ENCODE results near the gene RHOF. TPM values are rescaled to one million over a fixed set of nuclear protein-coding genes. Genes with fewer than 3 reads are reported as not detected.
A peak's percentile ranks its signal among the peaks of the same experiment; 100 is the strongest.

Gene RHOF, protein sequence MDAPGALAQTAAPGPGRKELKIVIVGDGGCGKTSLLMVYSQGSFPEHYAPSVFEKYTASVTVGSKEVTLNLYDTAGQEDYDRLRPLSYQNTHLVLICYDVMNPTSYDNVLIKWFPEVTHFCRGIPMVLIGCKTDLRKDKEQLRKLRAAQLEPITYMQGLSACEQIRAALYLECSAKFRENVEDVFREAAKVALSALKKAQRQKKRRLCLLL
- 100 to 1,000 TPM; 145 to 154 TPM for total RNA-seq

DNA sequence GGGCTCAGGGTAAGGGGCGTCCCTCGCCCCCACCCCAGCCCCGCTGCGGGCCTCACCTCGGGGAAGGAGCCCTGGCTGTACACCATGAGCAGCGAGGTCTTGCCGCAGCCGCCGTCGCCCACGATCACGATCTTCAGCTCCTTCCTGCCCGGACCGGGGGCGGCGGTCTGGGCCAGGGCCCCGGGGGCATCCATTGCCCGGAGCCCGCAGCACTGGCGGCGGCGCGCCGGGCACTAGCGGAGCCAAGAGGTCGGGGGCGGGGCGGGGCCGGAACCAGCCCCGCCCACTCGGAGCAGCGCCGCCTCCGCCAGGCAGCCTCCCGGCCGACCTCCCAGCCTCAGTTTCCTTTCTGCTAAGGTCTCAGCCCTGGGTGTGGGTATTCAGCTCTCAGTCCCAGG is at the start of gene RHOF:
RHOF (minus strand) TSS at position 249 of the 398 bp plus-strand sequence; CDS start at position 194, 55 bp downstream.
- Mint-ChIP-seq H3K27me3 (ENCODE audit: low read depth) (no peaks in the 10 kb centered on the region), H3K9me3 (ENCODE audit: insufficient read depth) (no peaks in the 10 kb centered on the region), H3K4me1 (ENCODE audit: low read depth) (peaks cover 60% of the 10 kb centered on the region), H3K27ac (peak within 1 kb of the TSS; percentile 99), H3K4me3 (peak within 1 kb of the TSS; percentile 94), H3K36me3 (ENCODE audit: low read depth) (peaks cover 58% of the 10 kb centered on the region)
- POLR2A ChIA-PET = interaction anchor here (0.7 to 26.9 kb wide), 12 partner anchors 8 to 442 kb away, joined by 3 to 543 read pairs (median 9); partner anchors contain the start of genes PSMD9, SETD1B and TMEM120B
- ATAC-seq (peak; percentile 22), DNase-seq (no peak)
- CTCF ChIA-PET = interaction anchor here (1.1 to 26.5 kb wide), 39 partner anchors 12 to 303 kb away, joined by 3 to 956 read pairs (median 6); partner anchors contain the start of genes PSMD9, SETD1B and TMEM120B

DNA sequence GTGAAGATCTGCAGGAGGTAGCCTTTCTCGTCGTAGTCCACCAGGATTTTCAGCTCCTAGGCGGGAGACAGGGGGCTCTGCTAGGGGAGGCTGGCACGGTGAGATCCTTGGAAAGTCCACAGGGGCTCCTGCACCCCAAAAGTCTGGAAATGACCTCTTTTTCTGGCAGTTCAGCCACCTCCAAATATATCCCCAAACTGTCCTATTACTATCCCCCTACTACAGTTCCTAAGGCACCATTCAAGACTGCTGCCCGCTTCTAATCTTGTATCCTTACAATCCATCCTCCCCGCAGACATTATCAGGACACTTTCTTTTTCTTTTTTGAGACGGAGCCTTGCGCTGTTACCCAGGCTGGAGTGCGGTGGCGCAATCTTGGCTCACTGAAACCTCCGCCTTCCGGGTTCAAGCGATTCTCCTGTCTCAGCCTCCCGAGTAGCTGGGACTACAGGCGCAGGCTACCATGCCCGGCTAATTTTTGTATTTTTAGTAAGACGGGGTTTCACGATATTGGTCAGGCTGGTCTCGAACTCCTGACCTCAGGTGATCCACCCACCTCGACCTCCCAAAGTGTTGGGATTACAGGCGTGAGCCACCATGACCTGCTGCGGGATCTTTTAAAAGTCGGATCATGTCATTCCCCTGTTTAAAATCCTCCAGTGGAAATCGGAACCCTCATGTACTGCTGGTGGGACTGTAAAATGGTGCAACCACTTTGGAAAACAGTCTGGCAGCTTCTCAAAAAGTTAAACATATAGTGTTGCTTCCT is 46.7 kb upstream of the RHOF start:
- ATAC-seq = no peak

DNA sequence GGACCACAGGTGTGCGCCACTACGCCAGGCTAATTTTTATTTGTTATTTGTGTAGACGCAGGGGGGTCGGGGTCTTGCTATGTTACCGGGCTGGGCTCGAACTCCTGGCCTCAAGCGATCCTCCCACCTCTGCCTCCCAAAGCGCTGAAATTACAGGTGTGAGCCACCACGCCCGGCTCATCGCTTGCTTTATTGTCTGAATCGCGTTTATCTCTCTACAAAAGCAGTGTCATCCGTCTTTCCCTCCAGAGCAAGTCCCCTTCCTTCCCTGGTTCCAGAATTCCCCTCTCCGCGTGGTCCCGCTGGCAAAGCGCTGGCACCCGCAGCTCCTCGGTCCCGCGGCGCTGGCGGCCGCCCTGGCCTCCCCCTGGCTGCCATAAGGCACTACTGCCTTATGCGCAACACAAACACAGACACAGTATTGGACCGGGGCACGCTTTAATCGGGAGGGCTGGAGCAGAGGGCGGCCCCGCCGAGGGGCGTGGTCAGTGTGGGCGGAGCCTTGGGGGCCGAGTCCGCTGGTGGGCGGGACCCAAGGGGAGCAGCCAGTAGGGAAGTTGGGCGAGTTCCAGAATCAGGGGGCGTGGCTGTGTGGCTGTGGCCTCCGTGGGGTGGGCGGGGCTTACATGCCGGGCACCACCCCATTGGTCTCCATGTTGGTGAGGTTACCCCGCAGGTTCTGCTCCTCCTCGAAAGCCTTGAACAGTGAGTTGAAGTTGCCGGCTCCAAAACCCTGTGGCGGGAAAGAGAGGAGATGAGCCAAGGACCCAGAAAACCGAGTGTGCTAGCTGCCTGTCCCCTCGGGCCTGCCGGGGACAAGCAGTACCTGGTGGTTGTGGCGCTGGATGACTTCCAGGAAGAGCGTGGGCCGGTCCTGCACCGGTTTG is 45.9 kb upstream of the RHOF start:
- peak overlapping the region; percentile 96 for H3K27ac Mint-ChIP-seq
- ChIA-PET CTCF (interaction anchor here (1.0 to 5.8 kb wide), 5 partner anchors 22 to 49 kb away, joined by 3 to 44 read pairs (median 4); partner anchors contain the start of genes PSMD9 and RHOF), POLR2A (interaction anchor here (0.6 to 1.0 kb wide), 2 partner anchors 38 to 45 kb away, joined by 3 read pairs; partner anchors contain the start of gene RHOF)

More for the DNA sequence above, 46.7 kb upstream of the RHOF start:
- H3K27ac Mint-ChIP-seq = peak overlapping the region; percentile 96
- peak overlapping the region; percentile 99 for H3K4me3 Mint-ChIP-seq
- H3K4me1 Mint-ChIP-seq (ENCODE audit: low read depth) = peaks cover 22% of the 10 kb centered on the region
- ChIA-PET CTCF (interaction anchor here (1.0 to 5.8 kb wide), 3 partner anchors 21 to 48 kb away, joined by 3 to 44 read pairs (median 5); partner anchors contain the start of genes PSMD9 and RHOF), POLR2A (no interaction called here)
- no peaks in the 10 kb centered on the region for H3K9me3 Mint-ChIP-seq (ENCODE audit: insufficient read depth)
- no peaks in the 10 kb centered on the region for H3K27me3 Mint-ChIP-seq (ENCODE audit: low read depth)
- peaks cover 2% of the 10 kb centered on the region for H3K36me3 Mint-ChIP-seq (ENCODE audit: low read depth)
- DNase-seq = no peak

DNA sequence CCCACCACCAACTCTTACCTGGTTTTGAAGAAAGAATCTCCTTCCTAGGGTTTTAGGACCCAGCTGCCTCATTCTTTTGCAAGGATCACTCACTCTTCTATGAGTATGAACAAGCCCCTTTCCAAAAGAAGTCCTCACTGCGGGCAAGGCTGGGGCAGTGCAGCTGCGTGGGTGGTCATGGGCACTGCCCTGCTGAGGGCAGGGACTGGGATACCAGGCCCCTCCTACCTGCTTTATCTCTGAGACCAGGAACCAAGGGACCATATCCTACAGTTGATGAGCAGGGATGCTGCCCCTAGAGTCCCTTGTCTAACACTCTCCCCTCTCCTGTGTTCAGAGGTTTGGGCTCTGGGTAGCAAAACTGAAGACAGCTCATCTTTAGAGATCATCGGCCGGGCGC is 44.6 kb upstream of the RHOF start:
- CTCF ChIA-PET = interaction anchor here (1.1 to 5.8 kb wide), 5 partner anchors 22 to 51 kb away, joined by 3 to 44 read pairs (median 14); partner anchors contain the start of genes PSMD9 and RHOF
- H3K9me3 Mint-ChIP-seq (ENCODE audit: insufficient read depth) = no peaks in the 10 kb centered on the region
- no peak overlapping the region for H3K27ac Mint-ChIP-seq
- no peaks in the 10 kb centered on the region for H3K27me3 Mint-ChIP-seq (ENCODE audit: low read depth)
- DNase-seq (no peak), ATAC-seq (no peak)
- H3K36me3 Mint-ChIP-seq (ENCODE audit: low read depth) = peaks cover 2% of the 10 kb centered on the region
- H3K4me3 Mint-ChIP-seq = no peak overlapping the region
- POLR2A ChIA-PET = interaction anchor here (0.8 to 1.6 kb wide), 4 partner anchors 11 to 39 kb away, joined by 3 to 4 read pairs (median 3); no protein-coding TSS in a partner anchor
- H3K4me1 Mint-ChIP-seq (ENCODE audit: low read depth) = peaks cover 19% of the 10 kb centered on the region

More for the DNA sequence above, 45.9 kb upstream of the RHOF start:
- no peaks in the 10 kb centered on the region for H3K9me3 Mint-ChIP-seq (ENCODE audit: insufficient read depth)
- peak overlapping the region; percentile 99 for H3K4me3 Mint-ChIP-seq
- no peaks in the 10 kb centered on the region for H3K27me3 Mint-ChIP-seq (ENCODE audit: low read depth)
- peaks cover 22% of the 10 kb centered on the region for H3K4me1 Mint-ChIP-seq (ENCODE audit: low read depth)
- peak; percentile 99 for DNase-seq
- ATAC-seq = peak; percentile 99
- H3K36me3 Mint-ChIP-seq (ENCODE audit: low read depth) = peaks cover 2% of the 10 kb centered on the region

DNA sequence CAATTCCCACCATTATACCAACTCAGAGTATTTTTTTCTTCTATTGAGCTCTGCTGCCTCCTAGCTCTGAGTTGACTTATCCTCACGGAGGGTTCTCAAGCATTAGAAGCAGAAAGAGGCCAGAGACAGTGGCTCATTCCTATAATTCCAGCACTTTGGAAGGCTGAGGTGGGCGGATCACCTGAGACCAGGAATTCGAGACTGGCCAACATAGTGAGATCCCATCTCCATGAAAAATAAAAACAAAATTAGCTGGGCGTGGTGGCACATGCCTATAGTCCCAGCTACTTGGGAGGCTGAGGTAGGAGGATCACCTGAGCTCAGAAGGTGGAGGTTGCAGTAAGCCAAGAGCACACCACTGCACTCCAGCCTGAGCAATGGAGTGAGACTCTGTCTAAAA is 44.2 kb upstream of the RHOF start:
- ATAC-seq (no peak), DNase-seq (no peak)
- ChIA-PET POLR2A (interaction anchor here (0.8 to 1.6 kb wide), 4 partner anchors 11 to 38 kb away, joined by 3 to 4 read pairs (median 3); no protein-coding TSS in a partner anchor), CTCF (interaction anchor here (1.0 to 5.8 kb wide), 5 partner anchors 10 to 51 kb away, joined by 3 to 44 read pairs (median 14); partner anchors contain the start of genes PSMD9 and RHOF)
- peaks cover 2% of the 10 kb centered on the region for H3K36me3 Mint-ChIP-seq (ENCODE audit: low read depth)
- no peaks in the 10 kb centered on the region for H3K27me3 Mint-ChIP-seq (ENCODE audit: low read depth)
- H3K4me3 Mint-ChIP-seq = no peak overlapping the region
- H3K4me1 Mint-ChIP-seq (ENCODE audit: low read depth) = peaks cover 19% of the 10 kb centered on the region
- no peaks in the 10 kb centered on the region for H3K9me3 Mint-ChIP-seq (ENCODE audit: insufficient read depth)
- no peak overlapping the region for H3K27ac Mint-ChIP-seq

DNA sequence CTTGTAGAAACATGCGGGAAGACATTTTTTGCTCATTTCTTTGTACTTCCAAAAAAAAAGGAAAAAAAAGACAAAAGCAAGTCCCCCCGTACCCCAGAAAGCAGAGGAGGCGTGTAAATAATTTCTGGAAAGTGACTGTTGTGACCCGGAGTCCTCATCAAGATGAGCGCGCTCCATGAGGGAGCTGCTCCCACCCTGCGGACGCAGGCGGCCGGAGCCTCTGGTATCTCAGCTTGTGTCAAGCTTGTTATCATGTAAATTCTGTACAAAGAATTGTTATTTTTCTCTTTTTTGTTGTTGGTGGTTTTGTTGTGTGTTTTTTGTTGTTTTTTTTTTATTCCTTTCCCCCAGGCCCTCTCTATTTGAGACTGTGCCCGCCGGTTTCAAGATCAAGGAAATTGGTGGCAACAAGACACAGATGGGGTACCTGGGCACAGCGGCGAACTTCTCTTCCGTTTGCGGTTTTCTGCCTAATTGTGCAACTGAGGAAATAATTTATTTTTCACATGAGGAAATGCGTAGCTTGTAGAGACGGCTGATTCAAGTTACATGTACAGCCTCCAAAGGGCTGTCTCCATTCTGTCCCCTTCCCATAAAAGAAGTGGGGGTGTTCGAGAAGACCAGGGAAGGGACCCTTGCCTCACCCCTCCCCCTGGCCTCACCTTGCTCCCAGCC is 38.2 kb upstream of the RHOF start:
- ChIA-PET CTCF (no interaction called here), POLR2A (no interaction called here)
- no peak for DNase-seq
- H3K4me1 Mint-ChIP-seq (ENCODE audit: low read depth) = no peaks in the 10 kb centered on the region
- ATAC-seq = no peak
- H3K27ac Mint-ChIP-seq = no peak overlapping the region
- peaks cover 42% of the 10 kb centered on the region for H3K36me3 Mint-ChIP-seq (ENCODE audit: low read depth)
- H3K27me3 Mint-ChIP-seq (ENCODE audit: low read depth) = no peaks in the 10 kb centered on the region
- H3K9me3 Mint-ChIP-seq (ENCODE audit: insufficient read depth) = no peaks in the 10 kb centered on the region
- no peak overlapping the region for H3K4me3 Mint-ChIP-seq

DNA sequence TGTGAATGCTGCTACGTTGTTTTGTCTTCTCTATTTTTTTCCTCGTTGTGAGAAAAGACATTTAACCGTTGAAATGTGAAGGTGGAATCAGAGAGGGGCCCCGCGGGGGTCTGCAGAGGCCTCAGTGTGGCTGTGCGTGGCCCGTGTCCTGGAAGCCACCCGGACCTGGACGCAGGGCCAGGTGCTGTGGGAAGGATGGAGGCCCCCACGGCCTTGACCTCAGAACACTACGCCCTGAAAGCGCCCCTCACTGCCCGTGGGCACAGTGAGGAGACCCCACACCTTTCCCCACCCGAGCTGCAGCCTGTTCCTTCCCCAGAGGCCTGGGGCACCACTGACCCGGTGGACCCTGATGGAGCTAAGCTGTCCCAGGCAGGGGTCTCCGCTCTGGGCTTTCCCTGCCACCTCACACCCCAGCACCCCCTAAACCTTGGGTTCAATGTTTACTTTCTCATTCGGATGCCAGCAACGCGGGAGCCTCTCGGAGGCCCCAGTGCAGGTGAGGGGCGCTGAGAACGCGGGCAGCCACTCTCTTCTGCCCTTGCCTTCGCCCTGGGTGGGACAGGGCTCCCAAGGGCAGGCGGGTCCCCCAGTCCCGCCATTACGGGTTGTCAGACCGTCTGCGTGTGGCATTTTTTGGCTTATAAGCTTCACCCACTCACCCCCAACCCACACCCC is 37.2 kb upstream of the RHOF start:
- H3K4me1 Mint-ChIP-seq (ENCODE audit: low read depth) = no peaks in the 10 kb centered on the region
- no peak for ATAC-seq
- no peak overlapping the region for H3K27ac Mint-ChIP-seq
- H3K9me3 Mint-ChIP-seq (ENCODE audit: insufficient read depth) = no peaks in the 10 kb centered on the region
- CTCF ChIA-PET = interaction anchor here (1.4 kb wide), 1 partner anchor 18 kb away, joined by 3 read pairs; no protein-coding TSS in a partner anchor
- H3K36me3 Mint-ChIP-seq (ENCODE audit: low read depth) = peaks cover 49% of the 10 kb centered on the region
- DNase-seq = no peak
- POLR2A ChIA-PET = no interaction called here
- H3K4me3 Mint-ChIP-seq = no peak overlapping the region
- no peaks in the 10 kb centered on the region for H3K27me3 Mint-ChIP-seq (ENCODE audit: low read depth)

DNA sequence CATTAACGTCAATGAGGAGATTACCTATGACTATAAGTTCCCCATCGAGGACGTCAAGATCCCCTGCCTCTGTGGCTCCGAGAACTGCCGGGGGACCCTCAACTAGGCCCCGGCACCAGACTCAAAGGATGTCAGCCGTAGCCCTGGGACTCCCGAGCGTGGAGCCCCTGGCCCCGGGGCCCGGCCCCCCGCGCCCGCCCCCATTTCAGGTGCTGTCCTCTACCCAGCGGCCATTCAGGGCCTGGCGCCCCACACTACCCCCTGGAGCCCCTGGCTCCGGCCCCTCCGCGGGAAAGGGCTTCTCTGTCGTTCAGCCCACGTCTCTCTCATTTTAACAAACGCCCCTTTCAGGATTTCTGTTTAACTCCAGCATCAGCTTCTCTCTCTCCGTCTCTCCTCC is 36.6 kb upstream of the RHOF start:
- no peaks in the 10 kb centered on the region for H3K27me3 Mint-ChIP-seq (ENCODE audit: low read depth)
- no peaks in the 10 kb centered on the region for H3K9me3 Mint-ChIP-seq (ENCODE audit: insufficient read depth)
- ChIA-PET CTCF (interaction anchor here (0.6 to 1.4 kb wide), 2 partner anchors 18 to 35 kb away, joined by 3 read pairs; no protein-coding TSS in a partner anchor), POLR2A (no interaction called here)
- H3K4me3 Mint-ChIP-seq = no peak overlapping the region
- H3K4me1 Mint-ChIP-seq (ENCODE audit: low read depth) = no peaks in the 10 kb centered on the region
- no peak for DNase-seq
- ATAC-seq = no peak
- no peak overlapping the region for H3K27ac Mint-ChIP-seq
- H3K36me3 Mint-ChIP-seq (ENCODE audit: low read depth) = peaks cover 52% of the 10 kb centered on the region

DNA sequence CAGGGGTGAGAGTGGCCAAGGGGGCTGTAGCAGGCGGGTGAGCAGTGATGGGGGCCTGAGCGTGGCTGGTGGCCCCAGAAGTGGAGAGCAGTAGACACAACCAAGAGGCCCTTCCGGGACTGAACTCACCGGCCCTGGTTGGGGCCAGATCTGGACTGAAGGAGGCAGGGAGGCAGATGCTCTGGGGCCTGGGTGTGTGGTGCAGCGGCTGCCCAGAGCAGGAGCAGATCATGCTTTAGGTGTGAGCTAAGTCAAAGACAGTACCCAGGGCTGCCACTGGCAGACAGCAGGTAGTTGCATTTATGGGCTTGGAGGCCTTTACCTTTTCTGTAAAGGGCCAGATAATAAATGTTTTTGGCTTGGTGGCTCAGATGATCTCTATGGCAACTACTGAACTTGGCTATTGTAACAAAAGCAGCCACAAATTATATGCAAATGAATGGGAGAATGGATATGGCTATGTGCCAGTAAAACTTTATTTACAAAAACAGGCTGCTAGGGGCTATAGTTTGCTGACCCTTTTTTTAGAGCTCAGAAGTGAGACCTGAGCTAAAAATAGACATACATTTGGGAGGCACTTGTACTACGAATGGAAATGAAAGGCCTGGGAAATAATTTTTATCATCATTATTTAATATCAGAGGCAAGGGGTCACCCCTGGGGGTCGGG is 35.9 kb upstream of the RHOF start:
- ChIA-PET POLR2A (interaction anchor here (0.9 kb wide), 1 partner anchor 59 kb away, joined by 3 read pairs; the partner anchor contains the start of gene PSMD9), CTCF (interaction anchor here (0.6 to 1.4 kb wide), 2 partner anchors 17 to 35 kb away, joined by 3 read pairs; no protein-coding TSS in a partner anchor)
- peaks cover 56% of the 10 kb centered on the region for H3K36me3 Mint-ChIP-seq (ENCODE audit: low read depth)
- H3K4me1 Mint-ChIP-seq (ENCODE audit: low read depth) = no peaks in the 10 kb centered on the region
- H3K4me3 Mint-ChIP-seq = no peak overlapping the region
- peak overlapping the region; percentile 29 for H3K27ac Mint-ChIP-seq
- ATAC-seq (no peak), DNase-seq (no peak)
- H3K27me3 Mint-ChIP-seq (ENCODE audit: low read depth) = no peaks in the 10 kb centered on the region
- no peaks in the 10 kb centered on the region for H3K9me3 Mint-ChIP-seq (ENCODE audit: insufficient read depth)

DNA sequence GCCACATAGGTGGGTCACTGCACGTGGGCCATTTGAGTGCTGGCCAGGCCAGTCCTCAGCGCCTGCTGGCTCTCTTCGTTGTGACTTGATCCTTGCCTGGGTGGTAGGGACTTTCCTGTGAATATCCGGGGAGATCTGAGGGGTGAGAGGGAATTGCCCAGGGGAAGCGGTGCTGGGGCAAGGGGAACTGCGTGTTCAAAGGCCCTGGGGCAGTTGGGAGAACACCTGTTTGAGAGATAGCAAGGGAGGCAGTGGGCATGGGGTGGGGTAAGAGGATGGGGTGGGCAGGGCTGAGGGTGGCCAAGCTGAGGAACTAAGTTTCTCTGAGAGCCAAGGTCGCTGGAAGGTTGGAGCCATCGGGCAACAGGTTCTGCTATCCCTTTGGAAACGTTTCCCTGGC is 35.3 kb upstream of the RHOF start:
- DNase-seq (no peak), ATAC-seq (no peak)
- CTCF ChIA-PET = interaction anchor here (1.2 to 1.9 kb wide), 2 partner anchors 8 to 34 kb away, joined by 3 to 8 read pairs; partner anchors contain the start of gene RHOF
- H3K4me1 Mint-ChIP-seq (ENCODE audit: low read depth) = no peaks in the 10 kb centered on the region
- no peak overlapping the region for H3K4me3 Mint-ChIP-seq
- POLR2A ChIA-PET = interaction anchor here (0.9 kb wide), 1 partner anchor 60 kb away, joined by 3 read pairs; the partner anchor contains the start of gene PSMD9
- H3K27ac Mint-ChIP-seq = no peak overlapping the region
- H3K9me3 Mint-ChIP-seq (ENCODE audit: insufficient read depth) = no peaks in the 10 kb centered on the region
- peaks cover 58% of the 10 kb centered on the region for H3K36me3 Mint-ChIP-seq (ENCODE audit: low read depth)
- no peaks in the 10 kb centered on the region for H3K27me3 Mint-ChIP-seq (ENCODE audit: low read depth)
